Esophagus squamous epithelium (tissue), 4 donors: Measurements from ENCODE around the gene PPP1R8.

ENCODE experiments used
- POLR2A ChIP-seq, 4 donors: fragments of 450-650 bp; IDR thresholded peaks; one replicate each; pipeline ENCODE4 v1.6.1; 2017; ENCODE audit warnings: antibody characterized with exemption in 4 of 4, mild to moderate bottlenecking in 4 of 4, moderate library complexity in 3 of 4
- TF ChIP-seq, protein P1 (sequence below), 6 experiments: fragments of 450-650 bp in 4 of 6; fragments of 200-600 bp in 2 of 6; sonication (generic) in 2 of 6; IDR thresholded peaks; one replicate each; pipeline ENCODE4 v1.5.1; 2016 to 2019; ENCODE audit warnings: antibody characterized with exemption in 6 of 6, mild to moderate bottlenecking in 4 of 6, moderate library complexity in 4 of 6

DNA sequence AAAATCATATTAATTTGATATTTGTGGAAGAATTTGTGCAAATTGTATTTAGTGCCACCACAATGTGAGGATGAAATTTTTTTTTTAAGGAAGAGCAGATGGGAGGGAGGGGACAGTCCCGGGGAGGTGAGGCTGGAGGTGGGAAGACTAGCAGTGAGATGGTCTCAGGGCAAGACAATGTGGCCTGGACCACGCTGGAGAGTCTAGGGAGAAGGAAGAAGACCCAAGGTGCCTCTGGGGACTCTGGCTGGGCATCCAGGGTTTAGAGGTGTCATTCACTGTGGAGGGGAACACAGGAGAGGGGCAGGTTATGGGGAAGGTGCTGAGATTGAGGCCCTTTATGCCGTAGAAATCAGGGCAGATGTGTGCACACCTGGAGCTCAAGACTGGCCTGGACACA is 31.4 kb downstream of the PPP1R8 start:
- TF ChIP-seq, protein P1, sequence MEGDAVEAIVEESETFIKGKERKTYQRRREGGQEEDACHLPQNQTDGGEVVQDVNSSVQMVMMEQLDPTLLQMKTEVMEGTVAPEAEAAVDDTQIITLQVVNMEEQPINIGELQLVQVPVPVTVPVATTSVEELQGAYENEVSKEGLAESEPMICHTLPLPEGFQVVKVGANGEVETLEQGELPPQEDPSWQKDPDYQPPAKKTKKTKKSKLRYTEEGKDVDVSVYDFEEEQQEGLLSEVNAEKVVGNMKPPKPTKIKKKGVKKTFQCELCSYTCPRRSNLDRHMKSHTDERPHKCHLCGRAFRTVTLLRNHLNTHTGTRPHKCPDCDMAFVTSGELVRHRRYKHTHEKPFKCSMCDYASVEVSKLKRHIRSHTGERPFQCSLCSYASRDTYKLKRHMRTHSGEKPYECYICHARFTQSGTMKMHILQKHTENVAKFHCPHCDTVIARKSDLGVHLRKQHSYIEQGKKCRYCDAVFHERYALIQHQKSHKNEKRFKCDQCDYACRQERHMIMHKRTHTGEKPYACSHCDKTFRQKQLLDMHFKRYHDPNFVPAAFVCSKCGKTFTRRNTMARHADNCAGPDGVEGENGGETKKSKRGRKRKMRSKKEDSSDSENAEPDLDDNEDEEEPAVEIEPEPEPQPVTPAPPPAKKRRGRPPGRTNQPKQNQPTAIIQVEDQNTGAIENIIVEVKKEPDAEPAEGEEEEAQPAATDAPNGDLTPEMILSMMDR (IDR thresholded peaks at IDR 0.05) = no peak
- TF ChIP-seq POLR2A (IDR thresholded peaks at IDR 0.05) = no peak
